ENCODE results near the gene OR4N5.

The OR4N5 gene

GRCh38 chr14:20176330-20176729, 37.7 kb downstream of the OR4N5 start:
- peaks cover 9% of the 10 kb centered on the region in 2 experiments for H3K4me1 ChIP-seq (ENCODE audit: control insufficient read depth in 1 of 2, insufficient read depth in 1 of 2, low read depth in 1 of 2, low read length in 1 of 2)
- no peak overlapping the region for H3K4me3 ChIP-seq (ENCODE audit: low read depth in 1 of 2, low read length in 1 of 2)

GRCh38 chr14:20177433-20177974, 38.9 kb downstream of the OR4N5 start:
- no peak overlapping the region for H3K4me3 ChIP-seq (ENCODE audit: low read depth in 1 of 2, low read length in 1 of 2)
- no peaks in the 10 kb centered on the region for H3K36me3 ChIP-seq
- no peaks in the 10 kb centered on the region for H3K9me3 ChIP-seq
- peaks cover 9% of the 10 kb centered on the region in 2 experiments for H3K4me1 ChIP-seq (ENCODE audit: control insufficient read depth in 1 of 2, insufficient read depth in 1 of 2, low read depth in 1 of 2, low read length in 1 of 2)
- no peak for TF ChIP-seq CTCF (IDR thresholded peaks at IDR 0.05)
- no peaks in the 10 kb centered on the region for H3K27me3 ChIP-seq
- H3K27ac ChIP-seq, result no peak overlapping the region

More at GRCh38 chr14:20176330-20176729, 37.7 kb downstream of the OR4N5 start:
- Histone ChIP-seq H3K9me3 (no peaks in the 10 kb centered on the region), H3K27me3 (no peaks in the 10 kb centered on the region), H3K36me3 (no peaks in the 10 kb centered on the region), H3K27ac (no peak overlapping the region)
- no peak for TF ChIP-seq CTCF (IDR thresholded peaks at IDR 0.05)

GRCh38 chr14:20179218-20179617, 40.6 kb downstream of the OR4N5 start:
- no peaks in the 10 kb centered on the region for H3K9me3 ChIP-seq
- H3K4me3 ChIP-seq (ENCODE audit: low read depth in 1 of 2, low read length in 1 of 2), result no peak overlapping the region
- H3K4me1 ChIP-seq (ENCODE audit: control insufficient read depth in 1 of 2, insufficient read depth in 1 of 2, low read depth in 1 of 2, low read length in 1 of 2), result peaks cover 9% of the 10 kb centered on the region in 2 experiments
- no peak overlapping the region for H3K27ac ChIP-seq
- no peaks in the 10 kb centered on the region for H3K27me3 ChIP-seq
- no peaks in the 10 kb centered on the region for H3K36me3 ChIP-seq
- no peak for TF ChIP-seq CTCF (IDR thresholded peaks at IDR 0.05)

GRCh38 chr14:20179880-20180279, 41.3 kb downstream of the OR4N5 start:
- no peak overlapping the region for H3K27ac ChIP-seq
- H3K4me1 ChIP-seq (ENCODE audit: control insufficient read depth in 1 of 2, insufficient read depth in 1 of 2, low read depth in 1 of 2, low read length in 1 of 2), result peaks cover 9% of the 10 kb centered on the region in 2 experiments
- no peak for TF ChIP-seq CTCF (IDR thresholded peaks at IDR 0.05)
- H3K36me3 ChIP-seq, result no peaks in the 10 kb centered on the region
- H3K4me3 ChIP-seq (ENCODE audit: low read depth in 1 of 2, low read length in 1 of 2), result no peak overlapping the region
- no peaks in the 10 kb centered on the region for H3K27me3 ChIP-seq
- no peaks in the 10 kb centered on the region for H3K9me3 ChIP-seq

- H3K27me3 ChIP-seq, result no peaks in the 10 kb centered on the region
- TF ChIP-seq CTCF (IDR thresholded peaks at IDR 0.05), result no peak
- no peak overlapping the region for H3K4me3 ChIP-seq (ENCODE audit: low read depth in 1 of 2, low read length in 1 of 2)
- H3K36me3 ChIP-seq, result no peaks in the 10 kb centered on the region
- H3K27ac ChIP-seq, result no peak overlapping the region
- H3K4me1 ChIP-seq (ENCODE audit: control insufficient read depth in 1 of 2, insufficient read depth in 1 of 2, low read depth in 1 of 2, low read length in 1 of 2), result peaks cover 9% of the 10 kb centered on the region in 2 experiments
- H3K9me3 ChIP-seq, result no peaks in the 10 kb centered on the region
Observed at GRCh38 chr14:20180486-20180885, 41.9 kb downstream of the OR4N5 start.

Measured in neutrophil (primary cell).